ENCODE results near the gene ZBTB20.

DNA sequence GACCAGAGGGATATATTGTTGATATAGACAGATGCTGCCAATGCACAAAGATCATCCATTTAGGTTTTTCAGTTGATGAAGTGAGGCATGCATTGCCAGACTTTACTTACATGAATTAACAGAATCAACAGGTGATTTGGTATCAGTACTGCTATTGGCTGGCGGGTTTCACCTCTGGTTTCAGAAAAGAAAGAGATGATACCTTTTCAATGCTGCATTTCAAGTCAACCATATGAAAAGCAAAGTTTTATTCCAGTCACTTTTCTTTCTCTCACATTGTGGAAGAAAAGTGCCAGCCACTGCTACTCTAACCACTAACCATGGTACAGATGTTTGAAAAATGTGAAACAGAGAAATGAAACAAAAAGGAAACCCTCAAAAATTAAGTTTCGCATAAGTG lies 564.2 kb downstream of the ZBTB20 start:
- TF ChIP-seq, protein P1, sequence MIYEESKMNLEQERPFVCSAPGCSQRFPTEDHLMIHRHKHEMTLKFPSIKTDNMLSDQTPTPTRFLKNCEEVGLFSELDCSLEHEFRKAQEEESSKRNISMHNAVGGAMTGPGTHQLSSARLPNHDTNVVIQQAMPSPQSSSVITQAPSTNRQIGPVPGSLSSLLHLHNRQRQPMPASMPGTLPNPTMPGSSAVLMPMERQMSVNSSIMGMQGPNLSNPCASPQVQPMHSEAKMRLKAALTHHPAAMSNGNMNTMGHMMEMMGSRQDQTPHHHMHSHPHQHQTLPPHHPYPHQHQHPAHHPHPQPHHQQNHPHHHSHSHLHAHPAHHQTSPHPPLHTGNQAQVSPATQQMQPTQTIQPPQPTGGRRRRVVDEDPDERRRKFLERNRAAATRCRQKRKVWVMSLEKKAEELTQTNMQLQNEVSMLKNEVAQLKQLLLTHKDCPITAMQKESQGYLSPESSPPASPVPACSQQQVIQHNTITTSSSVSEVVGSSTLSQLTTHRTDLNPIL (CRISPR knock-in tag; IDR thresholded peaks at IDR 0.05; ENCODE audit: low read depth): no peak
- TF ChIP-seq, protein P2, sequence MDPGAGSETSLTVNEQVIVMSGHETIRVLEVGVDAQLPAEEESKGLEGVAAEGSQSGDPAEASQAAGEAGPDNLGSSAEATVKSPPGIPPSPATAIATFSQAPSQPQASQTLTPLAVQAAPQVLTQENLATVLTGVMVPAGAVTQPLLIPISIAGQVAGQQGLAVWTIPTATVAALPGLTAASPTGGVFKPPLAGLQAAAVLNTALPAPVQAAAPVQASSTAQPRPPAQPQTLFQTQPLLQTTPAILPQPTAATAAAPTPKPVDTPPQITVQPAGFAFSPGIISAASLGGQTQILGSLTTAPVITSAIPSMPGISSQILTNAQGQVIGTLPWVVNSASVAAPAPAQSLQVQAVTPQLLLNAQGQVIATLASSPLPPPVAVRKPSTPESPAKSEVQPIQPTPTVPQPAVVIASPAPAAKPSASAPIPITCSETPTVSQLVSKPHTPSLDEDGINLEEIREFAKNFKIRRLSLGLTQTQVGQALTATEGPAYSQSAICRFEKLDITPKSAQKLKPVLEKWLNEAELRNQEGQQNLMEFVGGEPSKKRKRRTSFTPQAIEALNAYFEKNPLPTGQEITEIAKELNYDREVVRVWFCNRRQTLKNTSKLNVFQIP (CRISPR knock-in tag; IDR thresholded peaks at IDR 0.05; ENCODE audit: borderline replicate concordance, low read depth): no peak
- TF ChIP-seq, protein P3, sequence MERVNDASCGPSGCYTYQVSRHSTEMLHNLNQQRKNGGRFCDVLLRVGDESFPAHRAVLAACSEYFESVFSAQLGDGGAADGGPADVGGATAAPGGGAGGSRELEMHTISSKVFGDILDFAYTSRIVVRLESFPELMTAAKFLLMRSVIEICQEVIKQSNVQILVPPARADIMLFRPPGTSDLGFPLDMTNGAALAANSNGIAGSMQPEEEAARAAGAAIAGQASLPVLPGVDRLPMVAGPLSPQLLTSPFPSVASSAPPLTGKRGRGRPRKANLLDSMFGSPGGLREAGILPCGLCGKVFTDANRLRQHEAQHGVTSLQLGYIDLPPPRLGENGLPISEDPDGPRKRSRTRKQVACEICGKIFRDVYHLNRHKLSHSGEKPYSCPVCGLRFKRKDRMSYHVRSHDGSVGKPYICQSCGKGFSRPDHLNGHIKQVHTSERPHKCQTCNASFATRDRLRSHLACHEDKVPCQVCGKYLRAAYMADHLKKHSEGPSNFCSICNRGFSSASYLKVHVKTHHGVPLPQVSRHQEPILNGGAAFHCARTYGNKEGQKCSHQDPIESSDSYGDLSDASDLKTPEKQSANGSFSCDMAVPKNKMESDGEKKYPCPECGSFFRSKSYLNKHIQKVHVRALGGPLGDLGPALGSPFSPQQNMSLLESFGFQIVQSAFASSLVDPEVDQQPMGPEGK (CRISPR knock-in tag; IDR thresholded peaks at IDR 0.05; ENCODE audit: borderline replicate concordance): no peak
- TF ChIP-seq ZNF8 (CRISPR knock-in tag; IDR thresholded peaks at IDR 0.05): no peak
- no peak for TF ChIP-seq BACH2 (CRISPR knock-in tag; IDR thresholded peaks at IDR 0.05; ENCODE audit: borderline replicate concordance)
- no peak for TF ChIP-seq ZFP3 (CRISPR knock-in tag; IDR thresholded peaks at IDR 0.05)
- TF ChIP-seq, protein P4, sequence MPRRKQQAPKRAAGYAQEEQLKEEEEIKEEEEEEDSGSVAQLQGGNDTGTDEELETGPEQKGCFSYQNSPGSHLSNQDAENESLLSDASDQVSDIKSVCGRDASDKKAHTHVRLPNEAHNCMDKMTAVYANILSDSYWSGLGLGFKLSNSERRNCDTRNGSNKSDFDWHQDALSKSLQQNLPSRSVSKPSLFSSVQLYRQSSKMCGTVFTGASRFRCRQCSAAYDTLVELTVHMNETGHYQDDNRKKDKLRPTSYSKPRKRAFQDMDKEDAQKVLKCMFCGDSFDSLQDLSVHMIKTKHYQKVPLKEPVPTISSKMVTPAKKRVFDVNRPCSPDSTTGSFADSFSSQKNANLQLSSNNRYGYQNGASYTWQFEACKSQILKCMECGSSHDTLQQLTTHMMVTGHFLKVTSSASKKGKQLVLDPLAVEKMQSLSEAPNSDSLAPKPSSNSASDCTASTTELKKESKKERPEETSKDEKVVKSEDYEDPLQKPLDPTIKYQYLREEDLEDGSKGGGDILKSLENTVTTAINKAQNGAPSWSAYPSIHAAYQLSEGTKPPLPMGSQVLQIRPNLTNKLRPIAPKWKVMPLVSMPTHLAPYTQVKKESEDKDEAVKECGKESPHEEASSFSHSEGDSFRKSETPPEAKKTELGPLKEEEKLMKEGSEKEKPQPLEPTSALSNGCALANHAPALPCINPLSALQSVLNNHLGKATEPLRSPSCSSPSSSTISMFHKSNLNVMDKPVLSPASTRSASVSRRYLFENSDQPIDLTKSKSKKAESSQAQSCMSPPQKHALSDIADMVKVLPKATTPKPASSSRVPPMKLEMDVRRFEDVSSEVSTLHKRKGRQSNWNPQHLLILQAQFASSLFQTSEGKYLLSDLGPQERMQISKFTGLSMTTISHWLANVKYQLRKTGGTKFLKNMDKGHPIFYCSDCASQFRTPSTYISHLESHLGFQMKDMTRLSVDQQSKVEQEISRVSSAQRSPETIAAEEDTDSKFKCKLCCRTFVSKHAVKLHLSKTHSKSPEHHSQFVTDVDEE (CRISPR knock-in tag; IDR thresholded peaks at IDR 0.05): no peak

Data from SK-N-SH treated with all-trans-retinoic acid at 6 μM for 48 hours (cell line).